GM20000 (cell line): ENCODE data around the gene COL23A1.

Experiments used
- DNase-seq: peaks from one replicate; pipeline ENCODE4 v3.0.0; 2012; ENCODE audit warnings: low spot score
- CTCF ChIP-seq: IDR thresholded peaks from 2 replicates; pipeline ENCODE4 v1.5.1; 2012; ENCODE audit warnings: mild to moderate bottlenecking, control low read depth; ENCODE audit errors: extremely low read depth, missing control alignments

Gene COL23A1

DNA sequence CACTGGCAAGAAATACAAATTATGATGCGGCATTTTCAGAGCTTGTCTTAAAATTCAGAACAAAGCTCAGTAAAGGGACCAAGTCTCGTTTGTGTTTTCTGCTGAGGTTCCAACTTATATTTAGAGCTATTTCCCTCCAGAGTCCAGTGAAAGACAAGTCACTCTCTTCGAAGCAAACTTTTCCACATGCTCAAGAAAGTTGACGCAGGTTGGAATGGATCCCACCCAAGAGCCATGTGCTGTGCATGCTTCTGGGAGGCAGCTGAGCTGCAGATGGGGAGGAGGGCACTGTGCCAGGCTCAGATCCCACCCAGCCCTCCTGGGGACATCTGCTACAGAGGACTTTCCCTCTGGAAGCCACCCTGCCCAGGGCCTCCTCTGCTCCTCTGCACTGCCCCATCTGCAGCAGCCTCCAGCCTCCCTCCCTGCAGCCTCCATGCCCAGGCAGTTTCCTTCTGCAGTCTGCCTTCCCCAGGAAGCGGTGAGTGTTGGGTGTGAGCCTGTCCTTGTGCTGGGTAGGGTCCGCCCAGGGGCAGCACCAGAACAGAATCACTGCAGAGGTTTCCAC lies 75.3 kb downstream of the COL23A1 start:
- DNase-seq: no peak
- no peak for TF ChIP-seq CTCF

GRCh38 chr5:178511172-178511571 lies 79.0 kb downstream of the COL23A1 start:
- no peak for TF ChIP-seq CTCF
- no peak for DNase-seq

- no peak for DNase-seq
Observed at GRCh38 chr5:178509491-178510057, 80.6 kb downstream of the COL23A1 start.

GRCh38 chr5:178507151-178507932 lies 82.9 kb downstream of the COL23A1 start:
- no peak for TF ChIP-seq CTCF
- no peak for DNase-seq

More at GRCh38 chr5:178509491-178510057, 80.6 kb downstream of the COL23A1 start:
- no peak for TF ChIP-seq CTCF

GRCh38 chr5:178505639-178506407 lies 84.4 kb downstream of the COL23A1 start:
- no peak for TF ChIP-seq CTCF
- no peak for DNase-seq

- no peak for TF ChIP-seq CTCF
Observed at GRCh38 chr5:178504340-178504960, 85.7 kb downstream of the COL23A1 start.

More at GRCh38 chr5:178504340-178504960, 85.7 kb downstream of the COL23A1 start:
- DNase-seq: no peak
